ENCODE results near the gene LMAN1L. TPM values are rescaled to one million over a fixed set of nuclear protein-coding genes. Genes with fewer than 3 reads are reported as not detected.

Gene LMAN1L
- total RNA-seq, 1 donor: 0.21 TPM

GRCh38 chr15:74841891-74842373, 29.3 kb downstream of the LMAN1L start:
- Histone ChIP-seq H3K27me3 (ENCODE audit: insufficient read depth, low read length) (no peaks in the 10 kb centered on the region), H3K9me3 (ENCODE audit: low read depth, low read length) (no peaks in the 10 kb centered on the region), H3K4me1 (ENCODE audit: insufficient read depth, low read length) (peaks cover 47% of the 10 kb centered on the region), H3K4me3 (ENCODE audit: low read length) (no peak overlapping the region)

GRCh38 chr15:74842581-74843444, 30.2 kb downstream of the LMAN1L start, which contains the start of gene ULK3:
ULK3 (minus strand) TSS chr15:74843156; CDS start chr15:74843105, 51 bp downstream.
- no peaks in the 10 kb centered on the region for H3K27me3 ChIP-seq (ENCODE audit: insufficient read depth, low read length)
- H3K9me3 ChIP-seq (ENCODE audit: low read depth, low read length): no peaks in the 10 kb centered on the region
- H3K4me1 ChIP-seq (ENCODE audit: insufficient read depth, low read length): peaks cover 47% of the 10 kb centered on the region
- peak within 1 kb of the TSS; percentile 77 for H3K4me3 ChIP-seq (ENCODE audit: low read length)

- Histone ChIP-seq H3K27me3 (ENCODE audit: insufficient read depth, low read length) (no peaks in the 10 kb centered on the region), H3K9me3 (ENCODE audit: low read depth, low read length) (no peaks in the 10 kb centered on the region), H3K4me3 (ENCODE audit: low read length) (peak overlapping the region; percentile 77), H3K4me1 (ENCODE audit: insufficient read depth, low read length) (peaks cover 47% of the 10 kb centered on the region)
Observed at GRCh38 chr15:74843445-74843828, 30.8 kb downstream of the LMAN1L start.

- H3K4me1 ChIP-seq (ENCODE audit: insufficient read depth, low read length): peaks cover 47% of the 10 kb centered on the region
- no peaks in the 10 kb centered on the region for H3K27me3 ChIP-seq (ENCODE audit: insufficient read depth, low read length)
- no peak overlapping the region for H3K4me3 ChIP-seq (ENCODE audit: low read length)
- H3K9me3 ChIP-seq (ENCODE audit: low read depth, low read length): no peaks in the 10 kb centered on the region
Observed at GRCh38 chr15:74843891-74844299, 31.3 kb downstream of the LMAN1L start.

GRCh38 chr15:74844319-74845207, 31.9 kb downstream of the LMAN1L start:
- no peaks in the 10 kb centered on the region for H3K9me3 ChIP-seq (ENCODE audit: low read depth, low read length)
- H3K27me3 ChIP-seq (ENCODE audit: insufficient read depth, low read length): no peaks in the 10 kb centered on the region
- peaks cover 47% of the 10 kb centered on the region for H3K4me1 ChIP-seq (ENCODE audit: insufficient read depth, low read length)
- H3K4me3 ChIP-seq (ENCODE audit: low read length): no peak overlapping the region

GRCh38 chr15:74845208-74845568, 32.6 kb downstream of the LMAN1L start:
- Histone ChIP-seq H3K27me3 (ENCODE audit: insufficient read depth, low read length) (no peaks in the 10 kb centered on the region), H3K4me1 (ENCODE audit: insufficient read depth, low read length) (peaks cover 47% of the 10 kb centered on the region), H3K4me3 (ENCODE audit: low read length) (no peak overlapping the region), H3K9me3 (ENCODE audit: low read depth, low read length) (no peaks in the 10 kb centered on the region)

- Histone ChIP-seq H3K4me1 (ENCODE audit: insufficient read depth, low read length) (peaks cover 47% of the 10 kb centered on the region), H3K9me3 (ENCODE audit: low read depth, low read length) (no peaks in the 10 kb centered on the region), H3K27me3 (ENCODE audit: insufficient read depth, low read length) (no peaks in the 10 kb centered on the region), H3K4me3 (ENCODE audit: low read length) (no peak overlapping the region)
Observed at GRCh38 chr15:74845581-74845980, 32.9 kb downstream of the LMAN1L start.

GRCh38 chr15:74847432-74847831, 34.8 kb downstream of the LMAN1L start:
- H3K27me3 ChIP-seq (ENCODE audit: insufficient read depth, low read length): no peaks in the 10 kb centered on the region
- peaks cover 36% of the 10 kb centered on the region for H3K4me1 ChIP-seq (ENCODE audit: insufficient read depth, low read length)
- no peak overlapping the region for H3K4me3 ChIP-seq (ENCODE audit: low read length)
- no peaks in the 10 kb centered on the region for H3K9me3 ChIP-seq (ENCODE audit: low read depth, low read length)

- Histone ChIP-seq H3K27me3 (ENCODE audit: insufficient read depth, low read length) (no peaks in the 10 kb centered on the region), H3K9me3 (ENCODE audit: low read depth, low read length) (no peaks in the 10 kb centered on the region), H3K4me3 (ENCODE audit: low read length) (no peak overlapping the region), H3K4me1 (ENCODE audit: insufficient read depth, low read length) (peaks cover 9% of the 10 kb centered on the region)
Observed at GRCh38 chr15:74850393-74850792, 37.8 kb downstream of the LMAN1L start.

GRCh38 chr15:74851960-74852359, 39.3 kb downstream of the LMAN1L start:
- Histone ChIP-seq H3K27me3 (ENCODE audit: insufficient read depth, low read length) (no peaks in the 10 kb centered on the region), H3K4me1 (ENCODE audit: insufficient read depth, low read length) (peaks cover 6% of the 10 kb centered on the region), H3K4me3 (ENCODE audit: low read length) (no peak overlapping the region), H3K9me3 (ENCODE audit: low read depth, low read length) (no peaks in the 10 kb centered on the region)

GRCh38 chr15:74854453-74855022, 41.9 kb downstream of the LMAN1L start:
- Histone ChIP-seq H3K4me1 (ENCODE audit: insufficient read depth, low read length) (peaks cover 31% of the 10 kb centered on the region), H3K9me3 (ENCODE audit: low read depth, low read length) (no peaks in the 10 kb centered on the region), H3K27me3 (ENCODE audit: insufficient read depth, low read length) (no peaks in the 10 kb centered on the region), H3K4me3 (ENCODE audit: low read length) (no peak overlapping the region)

- H3K4me3 ChIP-seq (ENCODE audit: low read length): no peak overlapping the region
- no peaks in the 10 kb centered on the region for H3K9me3 ChIP-seq (ENCODE audit: low read depth, low read length)
- H3K27me3 ChIP-seq (ENCODE audit: insufficient read depth, low read length): no peaks in the 10 kb centered on the region
- H3K4me1 ChIP-seq (ENCODE audit: insufficient read depth, low read length): peaks cover 38% of the 10 kb centered on the region
Observed at GRCh38 chr15:74855857-74856256, 43.2 kb downstream of the LMAN1L start.

- Histone ChIP-seq H3K27me3 (ENCODE audit: insufficient read depth, low read length) (no peaks in the 10 kb centered on the region), H3K4me3 (ENCODE audit: low read length) (no peak overlapping the region), H3K4me1 (ENCODE audit: insufficient read depth, low read length) (peaks cover 38% of the 10 kb centered on the region), H3K9me3 (ENCODE audit: low read depth, low read length) (no peaks in the 10 kb centered on the region)
Observed at GRCh38 chr15:74856537-74856936, 43.9 kb downstream of the LMAN1L start.

- peaks cover 38% of the 10 kb centered on the region for H3K4me1 ChIP-seq (ENCODE audit: insufficient read depth, low read length)
- H3K9me3 ChIP-seq (ENCODE audit: low read depth, low read length): no peaks in the 10 kb centered on the region
- H3K4me3 ChIP-seq (ENCODE audit: low read length): no peak overlapping the region
- no peaks in the 10 kb centered on the region for H3K27me3 ChIP-seq (ENCODE audit: insufficient read depth, low read length)
Observed at GRCh38 chr15:74857082-74857655, 44.5 kb downstream of the LMAN1L start.
